ENCODE measurements around the gene CLCN4.

CLCN4 gene
- total RNA-seq: 0 to 0.61 reads per million in 2 donors

- DNase-seq: no peak
These were observed at the start of gene CLCN4 for GRCh38 chrX:10156199-10157031. Gene CLCN4 (plus strand): TSS chrX:10156975. CDS start chrX:10185033, 28,058 bp downstream.

DNA sequence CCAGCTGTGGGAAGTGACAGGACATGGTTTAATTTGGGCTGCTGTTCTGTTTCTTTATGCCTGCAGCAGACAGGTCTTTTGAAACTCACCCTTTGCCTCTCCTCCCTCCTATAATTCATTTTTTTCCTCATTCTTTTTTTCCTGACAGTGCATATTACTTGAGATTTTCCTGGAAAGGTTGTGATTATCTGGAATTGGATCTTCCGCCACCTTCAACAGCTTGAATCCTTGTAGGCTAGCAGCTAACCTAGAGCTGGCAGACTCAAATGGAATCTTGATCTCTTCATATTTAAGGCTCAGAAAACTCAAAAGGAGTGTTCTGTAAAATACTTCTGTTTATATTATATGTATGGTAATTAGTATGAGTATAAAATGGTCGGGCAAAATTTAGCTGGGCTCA, 49.3 kb upstream of the CLCN4 start:
- no peak for DNase-seq

GRCh38 chrX:10108288-10108687, 48.5 kb upstream of the CLCN4 start:
- peak in 2 of 5 experiments; percentile 22 for DNase-seq

DNA sequence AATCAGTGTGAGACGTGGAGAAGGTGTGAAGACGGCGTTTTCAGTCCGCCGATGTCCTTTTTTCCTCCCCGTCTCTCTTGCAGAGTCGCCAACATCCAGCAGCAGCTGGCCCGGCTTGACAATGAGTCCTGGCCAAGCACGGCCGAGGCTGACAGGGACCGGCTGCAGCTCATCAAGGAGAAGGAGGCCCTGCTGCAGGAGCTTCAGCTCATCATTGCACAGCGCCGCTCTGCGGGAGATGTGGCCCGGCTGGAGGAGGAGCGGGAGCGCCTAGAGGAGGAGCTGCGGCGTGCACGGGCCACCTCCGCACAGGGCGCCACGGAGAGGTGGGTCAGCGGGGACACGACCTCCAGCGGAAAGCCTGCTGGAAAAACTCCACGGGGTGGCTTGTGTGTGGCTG, 47.1 kb upstream of the CLCN4 start:
- DNase-seq: no peak

DNA sequence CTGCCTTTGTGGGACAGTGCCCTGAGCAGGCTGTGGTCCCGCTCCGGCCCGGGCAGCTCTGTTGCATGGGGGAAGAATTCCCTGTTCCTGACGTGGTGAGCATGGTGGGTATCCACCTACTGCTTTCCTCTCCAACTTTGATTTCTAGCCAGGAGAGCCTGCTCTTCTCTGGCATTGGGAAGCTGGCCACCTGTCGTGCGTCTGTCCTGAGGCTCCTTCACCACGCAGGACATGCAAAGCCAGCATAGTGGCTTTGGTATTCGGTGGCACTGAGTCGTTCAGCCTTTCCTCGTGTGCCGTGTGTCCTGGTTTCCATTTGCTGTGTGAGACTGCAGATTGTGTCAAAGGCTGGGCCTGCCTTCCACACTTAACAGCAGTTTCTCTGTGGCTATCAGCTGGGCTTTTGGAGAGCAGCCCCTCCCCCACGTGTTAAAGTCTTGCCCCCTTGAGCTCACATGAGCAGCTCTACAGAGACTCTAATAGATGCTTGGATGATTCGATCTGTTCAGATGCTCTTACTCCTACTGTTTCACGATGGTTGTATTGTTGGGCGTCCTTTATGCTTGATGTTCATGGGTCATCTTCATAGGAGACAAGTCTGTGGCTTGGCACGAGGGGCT, 46.3 kb upstream of the CLCN4 start:
- DNase-seq: peak in 1 of 5 experiments; percentile 56

GRCh38 chrX:10110984-10111363, 45.8 kb upstream of the CLCN4 start:
- peak in 4 of 5 experiments; percentile 39 to 86 (median 62) for DNase-seq

GRCh38 chrX:10111364-10112148, 45.2 kb upstream of the CLCN4 start:
- peak in 4 of 5 experiments; percentile 25 to 83 (median 64) for DNase-seq

GRCh38 chrX:10112510-10112909, 44.3 kb upstream of the CLCN4 start:
- peak in 1 of 5 experiments; percentile 82 for DNase-seq

- no peak for DNase-seq
These were observed 41.7 kb upstream of the CLCN4 start for GRCh38 chrX:10115082-10115481.

DNA sequence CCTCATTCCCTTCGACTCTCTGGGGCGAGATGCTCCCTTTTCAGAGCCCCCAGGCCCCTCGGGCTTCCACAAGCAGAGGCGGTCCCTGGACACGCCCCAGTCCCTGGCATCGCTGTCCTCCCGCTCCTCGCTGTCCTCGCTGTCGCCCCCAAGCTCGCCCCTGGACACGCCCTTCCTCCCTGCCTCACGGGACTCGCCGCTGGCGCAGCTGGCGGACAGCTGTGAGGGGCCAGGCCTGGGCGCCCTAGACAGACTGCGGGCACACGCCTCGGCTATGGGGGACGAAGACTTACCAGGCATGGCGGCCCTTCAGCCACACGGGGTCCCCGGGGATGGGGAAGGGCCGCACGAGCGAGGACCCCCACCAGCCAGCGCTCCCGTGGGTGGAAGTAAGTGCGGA, 39.5 kb upstream of the CLCN4 start:
- no peak for DNase-seq

DNA sequence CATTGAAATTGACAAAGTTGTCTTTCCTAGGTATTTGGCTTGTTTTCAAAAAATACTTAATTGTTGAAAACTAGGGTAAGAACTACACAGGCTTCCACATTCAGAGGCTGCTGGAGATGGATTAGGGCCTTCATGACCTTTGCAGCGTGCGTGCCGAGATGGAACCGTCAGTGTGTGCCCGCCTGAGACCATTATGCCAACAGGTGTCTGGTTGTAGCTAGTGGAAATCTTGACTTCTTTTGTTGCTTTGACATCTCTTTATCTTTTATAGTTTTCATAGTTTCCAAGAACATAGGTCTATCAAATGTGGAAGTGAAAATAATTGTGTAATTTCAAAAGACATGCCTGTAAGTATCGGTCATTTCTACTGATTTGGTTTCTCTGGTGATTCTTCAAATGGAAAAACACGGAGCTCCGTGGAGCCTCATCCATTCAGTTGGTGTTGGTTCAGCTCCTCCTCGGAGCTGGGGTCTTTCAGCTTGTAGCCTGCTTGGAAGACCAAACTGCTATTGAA, 38.9 kb upstream of the CLCN4 start:
- DNase-seq: no peak

- DNase-seq: no peak
These were observed 38.2 kb upstream of the CLCN4 start for GRCh38 chrX:10118530-10118929.

DNA sequence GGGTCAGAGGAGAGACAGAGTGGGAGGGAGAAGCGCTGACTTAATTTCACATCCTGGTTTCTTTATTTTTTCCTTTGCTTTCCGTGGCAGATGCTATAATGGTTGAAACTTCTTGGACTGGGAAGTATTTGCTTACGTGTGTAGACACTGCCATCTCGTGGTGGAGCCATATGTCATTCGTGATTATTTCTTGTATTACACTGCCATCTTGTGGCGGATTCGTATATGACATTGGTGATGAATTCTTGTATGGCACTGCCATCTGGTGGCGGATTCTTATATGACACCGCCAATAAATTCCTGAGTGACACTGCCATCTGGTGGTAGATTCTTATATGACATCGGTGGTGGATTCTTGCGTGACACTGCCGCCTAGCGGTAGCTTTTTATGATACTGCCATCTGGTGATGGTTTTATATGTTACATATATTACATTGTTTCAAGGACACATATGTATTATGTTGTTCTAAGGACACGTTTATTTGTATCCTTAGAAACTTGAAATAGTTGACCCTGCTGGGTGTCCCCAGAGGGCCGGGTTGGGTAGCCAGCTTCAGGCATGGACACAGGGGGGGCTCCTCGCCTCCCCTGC, 37.3 kb upstream of the CLCN4 start:
- DNase-seq: peak in 4 of 5 experiments; percentile 30 to 74 (median 60)

- no peak for DNase-seq
These were observed 36.4 kb upstream of the CLCN4 start for GRCh38 chrX:10120331-10120730.

- DNase-seq: no peak
These were observed 35.9 kb upstream of the CLCN4 start for GRCh38 chrX:10120828-10121227.

GRCh38 chrX:10121787-10122186, 35.0 kb upstream of the CLCN4 start:
- DNase-seq: no peak

GRCh38 chrX:10124506-10125247, 32.1 kb upstream of the CLCN4 start:
- no peak for DNase-seq

- no peak for DNase-seq
These were observed 31.5 kb upstream of the CLCN4 start for GRCh38 chrX:10125248-10125615.

DNA sequence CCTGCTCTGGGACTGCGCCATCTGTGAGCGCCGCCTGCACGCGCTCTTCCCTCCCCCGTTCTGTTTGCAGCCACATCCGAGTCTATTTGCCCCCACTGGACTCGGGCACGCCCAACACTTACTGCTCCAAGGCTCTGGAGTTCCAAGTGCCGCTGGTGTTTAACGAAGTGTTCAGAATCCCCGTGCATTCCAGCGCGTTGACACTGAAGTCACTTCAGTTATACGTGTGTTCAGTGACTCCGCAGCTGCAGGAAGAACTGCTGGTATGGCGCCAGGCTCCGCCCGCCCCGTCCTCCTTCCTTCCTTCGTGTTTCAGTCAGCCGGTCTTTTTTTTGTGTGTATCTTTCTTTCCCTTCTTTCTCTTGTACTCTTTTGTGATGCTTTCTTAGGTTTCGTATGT, 30.7 kb upstream of the CLCN4 start:
- DNase-seq: no peak

GRCh38 chrX:10126834-10127233, 29.9 kb upstream of the CLCN4 start:
- DNase-seq: no peak

DNA sequence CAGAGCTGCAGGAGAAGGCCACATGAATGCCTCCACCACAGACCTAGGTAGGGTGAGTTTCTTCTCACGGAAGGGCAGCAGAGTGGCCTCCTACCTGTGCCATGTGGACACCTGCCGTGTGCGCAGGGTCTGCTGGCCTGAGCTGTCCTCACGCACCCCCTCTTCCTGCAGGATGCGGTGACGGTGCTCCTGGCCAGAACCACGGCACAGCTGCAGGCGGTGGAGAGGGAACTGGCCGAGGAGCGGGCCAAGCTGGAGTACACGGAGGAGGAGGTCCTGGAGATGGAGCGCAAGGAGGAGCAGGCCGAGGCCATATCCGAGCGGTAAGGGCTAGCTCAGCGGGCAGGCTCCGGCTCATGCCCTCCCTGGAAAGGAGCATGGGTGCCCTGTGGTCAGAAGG, 28.4 kb upstream of the CLCN4 start:
- DNase-seq: no peak

DNA sequence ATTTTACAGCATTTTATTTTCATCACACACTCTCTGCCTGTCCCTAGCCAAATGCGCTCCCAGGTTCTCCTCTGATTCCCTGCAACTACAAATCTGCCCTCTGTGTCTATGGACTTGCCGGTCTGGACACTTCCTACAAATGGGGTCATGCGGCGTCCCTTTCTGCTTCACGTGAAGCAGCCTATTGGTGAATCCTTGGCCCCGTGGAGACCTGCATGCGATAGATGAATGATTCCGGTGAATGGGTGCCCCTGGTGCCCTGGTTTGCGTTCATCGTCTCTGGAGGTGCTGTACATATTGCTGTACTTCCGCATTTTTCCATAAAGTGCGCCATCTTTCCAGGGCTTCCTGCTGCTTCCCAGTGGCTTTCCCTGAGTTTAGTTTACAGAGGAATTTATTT, 27.5 kb upstream of the CLCN4 start:
- DNase-seq: no peak

All from T-helper 2 cell (primary cell).